ENCODE measurements around the gene KCNIP4. TPM values are rescaled to one million over a fixed set of nuclear protein-coding genes. Genes with fewer than 3 reads are reported as not detected.

The KCNIP4 gene
- total RNA-seq, 1 donor from 2014 or later, result 30.4 TPM

DNA sequence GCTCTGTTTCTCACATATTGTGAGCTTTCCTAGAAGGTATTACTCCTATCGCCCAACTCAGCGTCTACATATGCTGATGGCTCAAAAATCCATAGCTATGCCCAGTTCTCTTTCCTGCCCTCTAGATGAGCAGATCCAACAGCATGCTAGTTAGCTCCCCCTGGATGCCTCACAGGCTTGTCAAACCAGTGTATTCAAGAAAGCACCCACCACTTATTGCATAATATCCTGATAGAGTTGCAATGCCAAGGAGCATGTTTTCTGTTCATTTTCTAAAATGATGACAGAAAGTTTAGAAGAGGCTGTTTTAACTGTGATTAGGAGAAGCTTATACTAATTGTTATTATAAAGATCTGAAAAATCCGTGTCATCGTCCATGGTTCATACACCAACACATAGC lies 1250.2 kb downstream of the KCNIP4 start:
- Mint-ChIP-seq H3K27ac (ENCODE audit: unreplicated experiment) (no peak overlapping the region), H3K36me3 (ENCODE audit: unreplicated experiment) (no peaks in the 10 kb centered on the region), H3K27me3 (ENCODE audit: unreplicated experiment) (peaks cover 2% of the 10 kb centered on the region), H3K4me3 (ENCODE audit: unreplicated experiment) (no peak overlapping the region), H3K4me1 (ENCODE audit: low read depth, unreplicated experiment) (peaks cover 7% of the 10 kb centered on the region), H3K9me3 (ENCODE audit: unreplicated experiment) (peaks cover 3% of the 10 kb centered on the region)
- TF ChIP-seq, protein P1, sequence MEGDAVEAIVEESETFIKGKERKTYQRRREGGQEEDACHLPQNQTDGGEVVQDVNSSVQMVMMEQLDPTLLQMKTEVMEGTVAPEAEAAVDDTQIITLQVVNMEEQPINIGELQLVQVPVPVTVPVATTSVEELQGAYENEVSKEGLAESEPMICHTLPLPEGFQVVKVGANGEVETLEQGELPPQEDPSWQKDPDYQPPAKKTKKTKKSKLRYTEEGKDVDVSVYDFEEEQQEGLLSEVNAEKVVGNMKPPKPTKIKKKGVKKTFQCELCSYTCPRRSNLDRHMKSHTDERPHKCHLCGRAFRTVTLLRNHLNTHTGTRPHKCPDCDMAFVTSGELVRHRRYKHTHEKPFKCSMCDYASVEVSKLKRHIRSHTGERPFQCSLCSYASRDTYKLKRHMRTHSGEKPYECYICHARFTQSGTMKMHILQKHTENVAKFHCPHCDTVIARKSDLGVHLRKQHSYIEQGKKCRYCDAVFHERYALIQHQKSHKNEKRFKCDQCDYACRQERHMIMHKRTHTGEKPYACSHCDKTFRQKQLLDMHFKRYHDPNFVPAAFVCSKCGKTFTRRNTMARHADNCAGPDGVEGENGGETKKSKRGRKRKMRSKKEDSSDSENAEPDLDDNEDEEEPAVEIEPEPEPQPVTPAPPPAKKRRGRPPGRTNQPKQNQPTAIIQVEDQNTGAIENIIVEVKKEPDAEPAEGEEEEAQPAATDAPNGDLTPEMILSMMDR (IDR thresholded peaks at IDR 0.05; ENCODE audit: partially characterized antibody, unreplicated experiment), result no peak
- DNase-seq, result no peak

DNA sequence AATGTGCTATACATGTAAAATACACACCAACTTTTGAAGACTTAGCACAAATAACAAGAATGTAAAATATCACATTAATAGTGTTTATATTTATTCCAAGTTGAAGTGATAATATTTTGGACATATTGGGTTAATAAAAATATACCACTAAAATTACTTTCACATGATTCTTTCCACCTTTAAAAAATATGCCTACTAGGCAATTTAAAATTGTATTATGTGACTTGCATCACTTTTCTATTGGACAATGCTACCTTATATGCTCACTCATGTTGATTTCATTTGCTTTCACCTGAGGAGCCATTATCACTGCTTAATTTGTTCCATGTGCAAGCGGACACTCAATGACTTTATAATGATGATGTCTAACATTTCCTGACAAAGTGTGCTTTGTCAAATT lies 1251.8 kb downstream of the KCNIP4 start:
- TF ChIP-seq, protein P1 (IDR thresholded peaks at IDR 0.05; ENCODE audit: partially characterized antibody, unreplicated experiment), result no peak
- peaks cover 7% of the 10 kb centered on the region for H3K4me1 Mint-ChIP-seq (ENCODE audit: low read depth, unreplicated experiment)
- peaks cover 3% of the 10 kb centered on the region for H3K9me3 Mint-ChIP-seq (ENCODE audit: unreplicated experiment)
- H3K27me3 Mint-ChIP-seq (ENCODE audit: unreplicated experiment), result peaks cover 5% of the 10 kb centered on the region
- H3K36me3 Mint-ChIP-seq (ENCODE audit: unreplicated experiment), result no peaks in the 10 kb centered on the region
- no peak overlapping the region for H3K27ac Mint-ChIP-seq (ENCODE audit: unreplicated experiment)
- H3K4me3 Mint-ChIP-seq (ENCODE audit: unreplicated experiment), result no peak overlapping the region
- no peak for DNase-seq

DNA sequence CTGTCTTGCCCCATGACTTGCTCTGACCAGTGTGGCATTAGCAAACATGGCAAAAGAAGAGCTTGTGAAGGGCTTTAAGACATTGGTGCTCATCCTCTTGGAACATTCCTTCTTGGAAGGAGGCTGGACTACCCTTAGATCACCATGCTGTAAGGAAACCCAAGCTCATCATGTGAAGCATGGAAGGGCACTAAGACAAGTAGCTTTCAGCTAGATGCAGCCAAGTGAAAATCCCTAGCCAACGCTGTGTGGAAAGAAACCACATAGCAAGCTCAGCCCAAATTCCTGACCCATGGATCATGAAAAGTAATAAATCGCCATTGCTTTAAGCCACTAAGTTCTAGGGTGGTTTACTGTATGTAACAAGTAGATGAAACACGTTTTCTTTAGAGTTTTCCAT lies 1260.7 kb downstream of the KCNIP4 start:
- no peak for DNase-seq
- peaks cover 9% of the 10 kb centered on the region for H3K4me1 Mint-ChIP-seq (ENCODE audit: low read depth, unreplicated experiment)

DNA sequence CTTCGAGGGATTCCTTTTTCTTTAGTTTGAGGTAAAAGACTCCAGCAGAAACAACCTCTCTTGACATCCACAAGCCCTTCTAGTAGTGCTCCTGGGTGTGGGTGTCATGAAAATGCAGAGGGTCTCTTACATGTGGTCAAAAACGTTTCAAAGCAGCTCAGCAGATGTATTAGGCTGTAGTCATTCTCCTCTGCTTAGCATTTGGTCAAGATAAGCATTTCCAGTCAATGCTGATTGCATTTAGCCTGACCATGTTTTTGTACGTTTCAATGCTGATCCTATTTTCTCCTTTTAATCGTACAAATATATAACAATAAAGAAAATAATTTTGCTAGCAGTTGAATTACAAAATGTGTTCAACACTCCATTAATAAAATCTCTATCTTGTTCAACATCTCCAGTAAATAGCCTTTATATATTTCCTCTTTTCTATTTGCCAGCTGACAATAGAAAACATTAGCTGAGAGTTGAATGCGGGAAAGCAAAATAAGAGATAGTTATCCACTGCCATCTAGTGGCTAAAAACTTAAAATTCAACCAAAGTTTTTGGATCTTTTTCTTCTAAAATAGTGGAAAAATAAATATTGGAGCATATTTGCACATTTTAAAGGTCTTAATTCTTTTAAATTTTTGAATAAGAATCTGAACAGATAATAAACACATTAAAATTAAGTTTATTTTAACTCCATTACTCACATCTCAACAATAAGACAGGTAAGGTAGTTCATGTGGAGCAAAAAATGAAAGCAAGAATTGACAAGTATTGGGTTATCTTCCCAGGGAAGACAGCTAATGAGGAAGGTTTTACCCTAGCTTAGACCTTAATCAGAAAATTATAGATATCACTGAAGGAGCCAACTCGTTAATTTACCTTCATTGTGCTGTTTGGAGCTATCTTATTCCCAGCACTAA lies 1263.5 kb downstream of the KCNIP4 start:
- H3K36me3 Mint-ChIP-seq (ENCODE audit: unreplicated experiment), result peaks cover 4% of the 10 kb centered on the region
- H3K4me3 Mint-ChIP-seq (ENCODE audit: unreplicated experiment), result no peak overlapping the region
- H3K27ac Mint-ChIP-seq (ENCODE audit: unreplicated experiment), result no peak overlapping the region
- no peak for DNase-seq
- H3K9me3 Mint-ChIP-seq (ENCODE audit: unreplicated experiment), result peaks cover under 1% of the 10 kb centered on the region
- H3K4me1 Mint-ChIP-seq (ENCODE audit: low read depth, unreplicated experiment), result peaks cover 11% of the 10 kb centered on the region
- no peaks in the 10 kb centered on the region for H3K27me3 Mint-ChIP-seq (ENCODE audit: unreplicated experiment)
- TF ChIP-seq, protein P1 (IDR thresholded peaks at IDR 0.05; ENCODE audit: partially characterized antibody, unreplicated experiment), result peak; percentile 81

More for the DNA sequence above, 1260.7 kb downstream of the KCNIP4 start:
- TF ChIP-seq, protein P1 (IDR thresholded peaks at IDR 0.05; ENCODE audit: partially characterized antibody, unreplicated experiment), result no peak
- H3K36me3 Mint-ChIP-seq (ENCODE audit: unreplicated experiment), result no peaks in the 10 kb centered on the region
- no peaks in the 10 kb centered on the region for H3K27me3 Mint-ChIP-seq (ENCODE audit: unreplicated experiment)
- H3K4me3 Mint-ChIP-seq (ENCODE audit: unreplicated experiment), result no peak overlapping the region
- no peak overlapping the region for H3K27ac Mint-ChIP-seq (ENCODE audit: unreplicated experiment)
- H3K9me3 Mint-ChIP-seq (ENCODE audit: unreplicated experiment), result no peaks in the 10 kb centered on the region

DNA sequence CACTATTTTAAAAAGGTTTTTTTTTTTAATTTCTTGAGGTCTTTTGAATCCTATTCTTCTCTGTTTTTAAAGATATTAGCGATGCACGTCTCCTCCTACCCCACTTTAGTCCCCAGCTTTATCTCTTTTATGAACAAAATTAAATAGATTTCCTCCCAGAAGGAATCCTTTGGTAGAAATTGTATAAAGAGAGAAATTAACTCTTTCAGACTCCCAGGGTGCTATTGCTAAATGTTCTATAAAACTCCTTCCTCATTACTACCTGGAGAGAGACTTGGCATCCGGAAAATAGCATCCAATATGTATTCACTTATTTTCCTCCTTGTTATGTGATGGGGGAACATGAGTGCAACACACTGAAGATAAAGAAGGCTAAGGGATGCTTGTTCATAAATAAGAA lies 1264.8 kb downstream of the KCNIP4 start:
- DNase-seq, result no peak
- Mint-ChIP-seq H3K27me3 (ENCODE audit: unreplicated experiment) (no peaks in the 10 kb centered on the region), H3K9me3 (ENCODE audit: unreplicated experiment) (peaks cover 3% of the 10 kb centered on the region), H3K36me3 (ENCODE audit: unreplicated experiment) (peaks cover 4% of the 10 kb centered on the region), H3K4me3 (ENCODE audit: unreplicated experiment) (peak overlapping the region; percentile 36), H3K27ac (ENCODE audit: unreplicated experiment) (no peak overlapping the region), H3K4me1 (ENCODE audit: low read depth, unreplicated experiment) (peaks cover 15% of the 10 kb centered on the region)
- TF ChIP-seq, protein P1 (IDR thresholded peaks at IDR 0.05; ENCODE audit: partially characterized antibody, unreplicated experiment), result no peak

Data from glutamatergic neuron (in vitro differentiated cells).